SHP77 (cell line): ENCODE data around the gene HMOX1.
"Not testable (repeated sequence)": the region's sequence is repeated elsewhere in the genome, so short reads cannot be mapped to it uniquely, and the experiment has no call there.

Experiments used
- DNase-seq, 2 experiments: peaks; one replicate each; lab custom pipeline; 2025; lab: John Stamatoyannopoulos, UW

HMOX1 gene

DNA sequence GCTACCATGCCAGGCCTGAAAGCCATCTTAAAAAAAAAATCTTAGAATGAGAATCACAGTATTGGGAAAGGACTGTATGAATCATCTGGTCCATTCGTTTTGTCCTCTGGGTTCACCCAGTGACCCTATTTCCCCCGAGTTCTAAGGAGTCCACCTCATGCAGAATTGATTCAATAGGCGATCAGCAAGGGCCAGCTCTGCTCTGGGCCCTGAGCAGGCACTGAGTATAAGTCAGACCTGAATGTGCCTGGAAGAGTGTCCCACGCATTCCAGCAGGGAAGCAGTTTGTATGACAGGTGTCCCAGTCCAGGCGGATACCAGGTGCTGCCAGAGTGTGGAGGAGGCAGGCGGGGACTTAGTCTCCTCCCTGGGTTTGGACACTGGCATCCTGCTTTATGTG lies 883 bp upstream of the HMOX1 start:
- no peak for DNase-seq

GRCh38 chr22:35381424-35382009 lies 621 bp downstream of the HMOX1 start:
- no peak for DNase-seq

- no peak for DNase-seq
These were observed 2.8 kb downstream of the HMOX1 start for GRCh38 chr22:35383679-35384071.

DNA sequence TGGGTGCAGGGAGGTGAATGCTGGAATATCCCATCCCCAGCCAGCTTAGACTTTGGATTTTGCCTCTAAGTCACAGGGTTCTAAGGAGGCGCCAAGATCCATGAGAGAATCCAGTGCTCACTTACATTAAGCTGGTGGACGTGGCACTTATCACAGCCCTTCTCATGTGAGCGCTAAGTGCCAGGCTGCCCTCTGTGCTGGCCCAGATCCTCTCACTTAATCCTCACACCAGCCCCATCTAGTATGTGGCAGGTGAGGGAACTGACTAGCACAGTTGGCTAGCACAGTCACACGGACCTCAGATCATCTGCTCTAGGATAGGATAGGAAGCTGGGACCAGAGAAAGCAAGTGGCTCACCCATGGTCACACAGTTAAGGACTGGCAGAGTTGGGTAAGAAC lies 3.6 kb downstream of the HMOX1 start:
- DNase-seq: no peak

GRCh38 chr22:35384975-35385588 lies 4.2 kb downstream of the HMOX1 start:
- no peak for DNase-seq

DNA sequence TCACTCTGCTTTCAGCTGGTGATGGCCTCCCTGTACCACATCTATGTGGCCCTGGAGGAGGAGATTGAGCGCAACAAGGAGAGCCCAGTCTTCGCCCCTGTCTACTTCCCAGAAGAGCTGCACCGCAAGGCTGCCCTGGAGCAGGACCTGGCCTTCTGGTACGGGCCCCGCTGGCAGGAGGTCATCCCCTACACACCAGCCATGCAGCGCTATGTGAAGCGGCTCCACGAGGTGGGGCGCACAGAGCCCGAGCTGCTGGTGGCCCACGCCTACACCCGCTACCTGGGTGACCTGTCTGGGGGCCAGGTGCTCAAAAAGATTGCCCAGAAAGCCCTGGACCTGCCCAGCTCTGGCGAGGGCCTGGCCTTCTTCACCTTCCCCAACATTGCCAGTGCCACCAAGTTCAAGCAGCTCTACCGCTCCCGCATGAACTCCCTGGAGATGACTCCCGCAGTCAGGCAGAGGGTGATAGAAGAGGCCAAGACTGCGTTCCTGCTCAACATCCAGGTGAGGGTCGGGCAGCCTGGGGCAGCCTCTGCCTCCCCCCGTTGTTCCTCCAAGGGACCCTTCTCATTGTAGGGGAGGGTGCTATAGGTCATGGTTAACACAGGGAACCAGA lies 5.9 kb downstream of the HMOX1 start:
- DNase-seq: no peak

- DNase-seq: no peak
These were observed 10.0 kb downstream of the HMOX1 start for GRCh38 chr22:35390933-35391332.

- no peak for DNase-seq
These were observed 11.5 kb downstream of the HMOX1 start for GRCh38 chr22:35392357-35392756.

DNA sequence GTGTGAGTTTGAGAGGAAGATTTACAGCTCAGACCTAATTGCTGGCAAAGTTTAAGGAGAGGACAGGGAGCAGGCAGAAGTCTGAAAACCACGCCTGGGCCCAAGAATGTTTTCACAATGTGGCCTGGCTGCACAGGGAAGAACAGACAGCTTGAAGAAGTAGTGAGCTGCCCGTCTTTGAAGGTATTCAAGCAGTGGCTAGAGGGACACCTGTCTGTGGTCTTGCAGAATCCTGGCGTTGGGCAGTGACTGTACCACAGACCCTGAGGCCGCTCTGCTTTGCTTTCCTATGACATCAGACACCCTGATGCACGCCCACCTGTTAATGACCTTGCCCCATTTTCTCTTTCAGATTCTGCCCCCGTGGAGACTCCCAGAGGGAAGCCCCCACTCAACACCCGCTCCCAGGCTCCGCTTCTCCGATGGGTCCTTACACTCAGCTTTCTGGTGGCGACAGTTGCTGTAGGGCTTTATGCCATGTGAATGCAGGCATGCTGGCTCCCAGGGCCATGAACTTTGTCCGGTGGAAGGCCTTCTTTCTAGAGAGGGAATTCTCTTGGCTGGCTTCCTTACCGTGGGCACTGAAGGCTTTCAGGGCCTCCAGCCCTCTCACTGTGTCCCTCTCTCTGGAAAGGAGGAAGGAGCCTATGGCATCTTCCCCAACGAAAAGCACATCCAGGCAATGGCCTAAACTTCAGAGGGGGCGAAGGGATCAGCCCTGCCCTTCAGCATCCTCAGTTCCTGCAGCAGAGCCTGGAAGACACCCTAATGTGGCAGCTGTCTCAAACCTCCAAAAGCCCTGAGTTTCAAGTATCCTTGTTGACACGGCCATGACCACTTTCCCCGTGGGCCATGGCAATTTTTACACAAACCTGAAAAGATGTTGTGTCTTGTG lies 12.5 kb downstream of the HMOX1 start:
- no peak for DNase-seq

DNA sequence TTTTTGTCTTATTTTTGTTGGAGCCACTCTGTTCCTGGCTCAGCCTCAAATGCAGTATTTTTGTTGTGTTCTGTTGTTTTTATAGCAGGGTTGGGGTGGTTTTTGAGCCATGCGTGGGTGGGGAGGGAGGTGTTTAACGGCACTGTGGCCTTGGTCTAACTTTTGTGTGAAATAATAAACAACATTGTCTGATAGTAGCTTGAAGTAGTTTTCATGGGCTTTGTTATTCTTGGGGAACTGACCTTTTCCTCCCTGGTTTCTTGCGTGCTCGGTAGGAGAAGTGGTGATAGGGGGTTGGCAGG lies 13.1 kb downstream of the HMOX1 start:
- DNase-seq: no peak

DNA sequence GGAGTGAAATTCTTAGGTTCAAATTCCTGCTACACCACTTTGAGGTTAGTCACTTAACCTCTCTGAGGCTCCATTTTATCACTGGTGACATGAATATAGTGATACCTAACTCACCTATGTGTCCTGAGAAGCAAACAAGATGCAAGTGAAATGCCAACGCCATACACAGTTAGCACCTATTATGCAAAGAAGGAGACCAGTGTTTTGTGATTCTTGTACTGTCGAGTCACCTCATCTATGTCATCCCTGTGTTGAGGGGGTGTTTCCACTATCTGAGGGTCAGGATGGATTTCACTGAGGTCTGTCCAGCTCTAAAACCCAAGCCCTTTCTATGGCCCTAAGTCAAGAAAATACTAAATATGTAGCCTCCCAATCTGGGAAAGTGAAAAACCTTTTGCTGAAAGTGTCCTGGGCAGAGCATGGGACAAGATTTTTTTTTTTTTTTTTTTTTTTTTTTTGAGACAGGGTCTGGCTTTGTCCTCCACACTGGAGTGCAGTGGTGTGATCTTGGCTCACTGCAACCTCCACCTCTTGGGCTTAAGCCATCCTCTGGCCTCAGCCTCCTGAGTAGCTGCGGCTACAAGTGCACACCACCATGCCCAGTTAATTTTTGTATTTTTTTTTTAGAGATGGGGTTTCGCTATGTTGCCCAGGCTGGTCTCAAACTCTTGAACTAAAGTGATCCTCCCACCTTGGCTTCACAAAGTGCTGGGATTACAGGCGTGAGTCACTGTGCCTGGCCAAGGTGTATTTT lies 14.1 kb downstream of the HMOX1 start:
- DNase-seq: no peak

GRCh38 chr22:35396622-35397021 lies 15.7 kb downstream of the HMOX1 start:
- not testable (repeated sequence) for DNase-seq

GRCh38 chr22:35397095-35397904 lies 16.4 kb downstream of the HMOX1 start:
- no peak for DNase-seq

DNA sequence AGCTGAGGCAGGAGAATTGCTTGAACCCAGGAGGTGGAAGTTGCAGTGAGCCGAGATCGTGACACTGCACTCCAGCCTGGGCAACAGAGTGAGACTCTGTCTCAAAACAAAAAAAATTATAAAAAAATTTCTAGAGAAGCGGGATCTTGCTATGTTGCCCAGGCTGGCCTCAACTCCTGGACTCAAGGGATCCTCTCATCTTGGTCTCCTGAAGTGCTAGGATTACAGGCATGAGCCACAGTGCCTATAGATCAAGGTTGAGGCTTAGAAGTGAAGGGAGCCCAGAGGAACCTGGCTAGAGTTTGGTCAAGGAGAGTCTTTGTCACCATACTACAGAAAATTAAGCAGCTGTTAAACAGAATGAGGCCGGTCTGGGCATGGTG lies 17.7 kb downstream of the HMOX1 start:
- DNase-seq: no peak

DNA sequence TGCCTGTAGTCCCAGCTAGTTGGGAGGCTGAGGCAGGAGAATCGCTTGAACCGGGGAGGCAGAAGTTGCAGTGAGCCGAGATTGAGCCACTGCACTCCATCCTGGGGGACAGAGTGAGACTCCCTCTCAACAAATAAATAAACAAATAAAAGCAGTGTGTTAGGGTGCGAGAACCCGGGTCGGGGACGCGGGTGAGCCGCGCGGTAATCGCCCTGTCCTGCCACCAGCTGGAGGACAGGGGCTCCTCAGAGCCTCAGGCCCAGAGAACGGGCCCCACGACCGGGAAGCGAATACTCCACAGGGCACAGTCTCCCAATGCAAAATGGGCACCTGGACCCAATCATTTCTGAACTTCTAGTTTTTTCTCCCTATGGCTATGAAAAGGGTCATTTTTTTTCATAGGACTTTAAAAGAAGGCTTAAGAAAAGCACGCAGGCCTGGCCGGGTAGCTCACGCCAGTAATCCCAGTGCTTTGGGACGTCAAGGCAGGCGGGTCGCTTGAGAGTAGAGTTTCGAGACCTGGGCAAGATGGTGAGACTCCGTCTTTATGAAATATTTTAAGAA lies 18.3 kb downstream of the HMOX1 start:
- peak; percentile 14 to 46 for DNase-seq

GRCh38 chr22:35399678-35400500 lies 19.0 kb downstream of the HMOX1 start, which contains the start of gene MCM5:
Gene MCM5, plus strand, starts transcription at chr22:35400140. Its CDS starts 299 bp downstream, at chr22:35400439.
- peak; percentile 96 to 98 for DNase-seq

- DNase-seq: no peak
These were observed 19.6 kb downstream of the HMOX1 start for GRCh38 chr22:35400501-35400790.

GRCh38 chr22:35401863-35402262 lies 21.0 kb downstream of the HMOX1 start:
- no peak for DNase-seq

DNA sequence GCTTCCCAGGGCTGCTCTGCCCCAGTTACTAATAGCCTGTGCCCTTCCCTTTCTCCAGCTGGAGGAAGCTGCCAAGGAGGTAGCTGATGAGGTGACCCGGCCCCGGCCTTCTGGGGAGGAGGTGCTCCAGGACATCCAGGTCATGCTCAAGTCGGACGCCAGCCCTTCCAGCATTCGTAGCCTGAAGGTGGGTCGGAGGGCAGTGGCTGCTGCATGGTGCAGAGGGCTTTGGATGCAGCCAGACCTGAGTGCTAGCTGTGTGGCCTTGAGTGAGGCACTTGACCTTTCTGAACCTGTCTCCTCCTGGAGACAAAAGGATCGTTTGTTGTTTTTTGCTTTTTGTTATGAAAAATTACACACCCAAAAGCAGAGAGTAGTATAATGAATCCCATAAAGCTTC lies 22.5 kb downstream of the HMOX1 start:
- DNase-seq: no peak

GRCh38 chr22:35404176-35404575 lies 23.3 kb downstream of the HMOX1 start:
- DNase-seq: no peak
